GM12892 (cell line): ENCODE results near the gene KIF4B.
"Not testable (repeated sequence)": the region's sequence is repeated elsewhere in the genome, so short reads cannot be mapped to it uniquely, and the experiment has no call there.

ENCODE experiments used
- POLR2A ChIP-seq: IDR thresholded peaks from 2 replicates; pipeline ENCODE4 v1.6.1; 2011; ENCODE audit warnings: low read depth, low read length, control low read depth
- POLR2AphosphoS5 ChIP-seq: IDR thresholded peaks from 2 replicates; pipeline ENCODE4 v1.6.1; 2011; ENCODE audit warnings: low read depth, low read length, control low read depth

- TF ChIP-seq POLR2AphosphoS5, POLR2A: not testable (repeated sequence)
These were observed 35.3 kb upstream of the KIF4B start for GRCh38 chr5:154978294-154978693.
